HCT116 (cell line): ENCODE measurements around the gene RTN4RL2.

Experiments used
- CBX3 ChIP-seq: IDR thresholded peaks from 2 replicates; pipeline ENCODE4 v1.6.1; 2012; ENCODE audit warnings: low read depth
- EZH2 ChIP-seq: fragments of 200-600 bp; sonication (generic); IDR thresholded peaks from 2 replicates; pipeline ENCODE4 v1.6.1; 2017; ENCODE audit warnings: antibody characterized with exemption, mixed run types
- EZH2phosphoT487 ChIP-seq: fragments of 200-600 bp; IDR thresholded peaks from 2 replicates; pipeline ENCODE4 v1.6.1; 2018; ENCODE audit warnings: antibody characterized with exemption, borderline replicate concordance
- JUND ChIP-seq: IDR thresholded peaks from 2 replicates; pipeline ENCODE4 v1.6.1; 2012
- POLR2A ChIP-seq: IDR thresholded peaks from 2 replicates; pipeline ENCODE4 v1.7.0; 2011; ENCODE audit warnings: borderline replicate concordance; ENCODE audit not compliant: insufficient read depth, insufficient read length; ENCODE audit errors: extremely low read depth
- POLR2AphosphoS5 ChIP-seq: IDR thresholded peaks from 2 replicates; pipeline ENCODE4 v1.6.1; 2011; ENCODE audit warnings: mild to moderate bottlenecking, low read depth, low read length, moderate library complexity
- RAD21 ChIP-seq: IDR thresholded peaks from 2 replicates; pipeline ENCODE4 v1.6.1; 2012; ENCODE audit warnings: low read depth, mild to moderate bottlenecking
- SIN3A ChIP-seq: IDR thresholded peaks from 2 replicates; pipeline ENCODE4 v1.6.1; 2012; ENCODE audit warnings: low read depth
- YY1 ChIP-seq: IDR thresholded peaks from 2 replicates; pipeline ENCODE4 v1.6.1; 2011; ENCODE audit warnings: low read length, low read depth, moderate library complexity, mild to moderate bottlenecking; ENCODE audit not compliant: insufficient replicate concordance; ENCODE audit errors: extremely low read depth
- ZFX ChIP-seq: fragments of 450-650 bp; IDR thresholded peaks from 2 replicates; pipeline ENCODE4 v1.6.1; 2017
- TF ChIP-seq, protein P1 (sequence below), 3 experiments: fragments of 200-600 bp in 1 of 3; sonication (generic) in 1 of 3; IDR thresholded peaks in 2 of 3; conservative IDR thresholded peaks in 1 of 3; 2 replicates each; pipeline ENCODE4 v1.5.1; 2012 to 2017; ENCODE audit warnings: low read depth in 2 of 3, low read length in 2 of 3, antibody characterized with exemption in 1 of 3, borderline replicate concordance in 1 of 3, control low read depth in 1 of 3, mild to moderate bottlenecking in 1 of 3, mixed read lengths in 1 of 3, mixed run types in 1 of 3, moderate library complexity in 1 of 3; ENCODE audit not compliant: insufficient read depth in 1 of 3
- TF ChIP-seq, protein P2 (sequence below): IDR thresholded peaks from 2 replicates; pipeline ENCODE4 v1.6.1; 2011; ENCODE audit warnings: mild to moderate bottlenecking, low read length, moderate library complexity; ENCODE audit not compliant: insufficient replicate concordance; ENCODE audit errors: extremely low read depth
- TF ChIP-seq, protein P3 (sequence below): IDR thresholded peaks from 2 replicates; pipeline ENCODE4 v1.6.1; 2012

DNA sequence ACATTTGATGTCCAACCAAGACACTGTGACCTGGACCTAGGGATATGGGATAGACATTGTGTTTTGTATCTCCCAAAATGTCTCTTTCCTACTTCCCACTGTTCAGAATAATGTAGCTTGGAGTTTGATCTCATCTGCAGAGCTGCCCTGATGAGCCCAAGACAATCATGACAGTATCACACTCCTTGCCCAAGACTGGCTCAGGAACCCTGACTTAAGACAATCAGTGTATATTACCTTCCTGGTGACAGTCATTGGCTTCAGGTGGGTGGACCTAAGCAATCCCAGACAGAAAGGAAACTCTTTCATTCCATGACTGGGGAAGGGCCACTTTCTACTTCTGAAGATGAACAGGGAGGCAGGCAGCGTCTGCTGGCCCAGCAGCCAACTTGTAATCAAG lies 14.3 kb upstream of the RTN4RL2 start:
- TF ChIP-seq POLR2A, result no peak
- no peak for TF ChIP-seq ZFX
- TF ChIP-seq, protein P1, sequence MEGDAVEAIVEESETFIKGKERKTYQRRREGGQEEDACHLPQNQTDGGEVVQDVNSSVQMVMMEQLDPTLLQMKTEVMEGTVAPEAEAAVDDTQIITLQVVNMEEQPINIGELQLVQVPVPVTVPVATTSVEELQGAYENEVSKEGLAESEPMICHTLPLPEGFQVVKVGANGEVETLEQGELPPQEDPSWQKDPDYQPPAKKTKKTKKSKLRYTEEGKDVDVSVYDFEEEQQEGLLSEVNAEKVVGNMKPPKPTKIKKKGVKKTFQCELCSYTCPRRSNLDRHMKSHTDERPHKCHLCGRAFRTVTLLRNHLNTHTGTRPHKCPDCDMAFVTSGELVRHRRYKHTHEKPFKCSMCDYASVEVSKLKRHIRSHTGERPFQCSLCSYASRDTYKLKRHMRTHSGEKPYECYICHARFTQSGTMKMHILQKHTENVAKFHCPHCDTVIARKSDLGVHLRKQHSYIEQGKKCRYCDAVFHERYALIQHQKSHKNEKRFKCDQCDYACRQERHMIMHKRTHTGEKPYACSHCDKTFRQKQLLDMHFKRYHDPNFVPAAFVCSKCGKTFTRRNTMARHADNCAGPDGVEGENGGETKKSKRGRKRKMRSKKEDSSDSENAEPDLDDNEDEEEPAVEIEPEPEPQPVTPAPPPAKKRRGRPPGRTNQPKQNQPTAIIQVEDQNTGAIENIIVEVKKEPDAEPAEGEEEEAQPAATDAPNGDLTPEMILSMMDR (IDR thresholded peaks at IDR 0.05 in 2 of 3, conservative IDR thresholded peaks at IDR 0.05 in 1 of 3; ENCODE audit: borderline replicate concordance in 1 of 3, insufficient read depth in 1 of 3, low read depth in 2 of 3, low read length in 2 of 3), result no peak
- no peak for TF ChIP-seq POLR2AphosphoS5
- TF ChIP-seq SIN3A, result no peak
- TF ChIP-seq, protein P2, sequence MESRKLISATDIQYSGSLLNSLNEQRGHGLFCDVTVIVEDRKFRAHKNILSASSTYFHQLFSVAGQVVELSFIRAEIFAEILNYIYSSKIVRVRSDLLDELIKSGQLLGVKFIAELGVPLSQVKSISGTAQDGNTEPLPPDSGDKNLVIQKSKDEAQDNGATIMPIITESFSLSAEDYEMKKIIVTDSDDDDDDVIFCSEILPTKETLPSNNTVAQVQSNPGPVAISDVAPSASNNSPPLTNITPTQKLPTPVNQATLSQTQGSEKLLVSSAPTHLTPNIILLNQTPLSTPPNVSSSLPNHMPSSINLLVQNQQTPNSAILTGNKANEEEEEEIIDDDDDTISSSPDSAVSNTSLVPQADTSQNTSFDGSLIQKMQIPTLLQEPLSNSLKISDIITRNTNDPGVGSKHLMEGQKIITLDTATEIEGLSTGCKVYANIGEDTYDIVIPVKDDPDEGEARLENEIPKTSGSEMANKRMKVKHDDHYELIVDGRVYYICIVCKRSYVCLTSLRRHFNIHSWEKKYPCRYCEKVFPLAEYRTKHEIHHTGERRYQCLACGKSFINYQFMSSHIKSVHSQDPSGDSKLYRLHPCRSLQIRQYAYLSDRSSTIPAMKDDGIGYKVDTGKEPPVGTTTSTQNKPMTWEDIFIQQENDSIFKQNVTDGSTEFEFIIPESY, result no peak
- TF ChIP-seq JUND, result no peak
- no peak for TF ChIP-seq EZH2phosphoT487
- no peak for TF ChIP-seq EZH2
- no peak for TF ChIP-seq RAD21
- no peak for TF ChIP-seq YY1
- TF ChIP-seq, protein P3, sequence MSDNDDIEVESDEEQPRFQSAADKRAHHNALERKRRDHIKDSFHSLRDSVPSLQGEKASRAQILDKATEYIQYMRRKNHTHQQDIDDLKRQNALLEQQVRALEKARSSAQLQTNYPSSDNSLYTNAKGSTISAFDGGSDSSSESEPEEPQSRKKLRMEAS, result no peak
- no peak for TF ChIP-seq CBX3
